LNCAP (cell line): ENCODE measurements around the gene ZBED2.

Experiments used
- TF ChIP-seq, protein P1 (sequence below): fragments of 450-650 bp; IDR thresholded peaks from 2 replicates; pipeline ENCODE4 v1.5.1; 2017; ENCODE audit warnings: mild to moderate bottlenecking

ZBED2 gene

DNA sequence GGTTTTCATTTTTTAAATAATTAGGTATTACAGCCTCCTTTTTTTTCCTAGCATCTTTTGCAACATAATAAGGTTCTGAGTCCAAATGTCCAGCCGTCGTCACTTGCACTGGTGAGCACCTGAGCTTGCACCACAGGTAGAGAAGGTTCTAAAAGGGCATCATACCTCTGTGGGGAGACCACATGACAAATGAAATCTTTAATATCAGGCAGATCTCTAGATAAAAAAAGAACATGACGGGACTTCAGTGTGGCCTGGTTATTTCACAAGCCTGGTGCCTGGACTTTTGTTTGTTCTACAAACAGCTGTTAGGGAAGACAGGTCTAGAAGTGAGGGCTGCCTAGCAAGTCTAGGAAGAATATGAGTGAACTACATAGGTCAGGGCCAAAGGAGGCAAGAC, 3.6 kb downstream of the ZBED2 start:
- TF ChIP-seq, protein P1, sequence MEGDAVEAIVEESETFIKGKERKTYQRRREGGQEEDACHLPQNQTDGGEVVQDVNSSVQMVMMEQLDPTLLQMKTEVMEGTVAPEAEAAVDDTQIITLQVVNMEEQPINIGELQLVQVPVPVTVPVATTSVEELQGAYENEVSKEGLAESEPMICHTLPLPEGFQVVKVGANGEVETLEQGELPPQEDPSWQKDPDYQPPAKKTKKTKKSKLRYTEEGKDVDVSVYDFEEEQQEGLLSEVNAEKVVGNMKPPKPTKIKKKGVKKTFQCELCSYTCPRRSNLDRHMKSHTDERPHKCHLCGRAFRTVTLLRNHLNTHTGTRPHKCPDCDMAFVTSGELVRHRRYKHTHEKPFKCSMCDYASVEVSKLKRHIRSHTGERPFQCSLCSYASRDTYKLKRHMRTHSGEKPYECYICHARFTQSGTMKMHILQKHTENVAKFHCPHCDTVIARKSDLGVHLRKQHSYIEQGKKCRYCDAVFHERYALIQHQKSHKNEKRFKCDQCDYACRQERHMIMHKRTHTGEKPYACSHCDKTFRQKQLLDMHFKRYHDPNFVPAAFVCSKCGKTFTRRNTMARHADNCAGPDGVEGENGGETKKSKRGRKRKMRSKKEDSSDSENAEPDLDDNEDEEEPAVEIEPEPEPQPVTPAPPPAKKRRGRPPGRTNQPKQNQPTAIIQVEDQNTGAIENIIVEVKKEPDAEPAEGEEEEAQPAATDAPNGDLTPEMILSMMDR: no peak

DNA sequence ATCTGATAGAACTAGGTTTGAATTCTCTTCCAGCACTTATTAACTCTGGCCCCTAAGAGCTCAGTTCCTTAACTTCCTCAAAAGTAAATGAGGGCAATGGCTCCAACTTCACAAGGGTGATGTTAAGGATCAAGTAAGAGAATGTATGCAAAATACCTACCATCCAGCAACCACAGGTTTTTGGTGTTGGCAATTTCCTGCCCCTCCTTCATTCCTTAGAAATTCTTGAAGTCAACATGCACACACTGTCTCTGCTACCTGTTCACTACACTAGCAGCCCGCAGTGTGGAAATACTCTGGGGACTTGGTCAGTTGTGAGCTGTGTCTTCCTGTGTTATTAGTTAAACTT, 5.0 kb downstream of the ZBED2 start:
- TF ChIP-seq, protein P1: no peak

DNA sequence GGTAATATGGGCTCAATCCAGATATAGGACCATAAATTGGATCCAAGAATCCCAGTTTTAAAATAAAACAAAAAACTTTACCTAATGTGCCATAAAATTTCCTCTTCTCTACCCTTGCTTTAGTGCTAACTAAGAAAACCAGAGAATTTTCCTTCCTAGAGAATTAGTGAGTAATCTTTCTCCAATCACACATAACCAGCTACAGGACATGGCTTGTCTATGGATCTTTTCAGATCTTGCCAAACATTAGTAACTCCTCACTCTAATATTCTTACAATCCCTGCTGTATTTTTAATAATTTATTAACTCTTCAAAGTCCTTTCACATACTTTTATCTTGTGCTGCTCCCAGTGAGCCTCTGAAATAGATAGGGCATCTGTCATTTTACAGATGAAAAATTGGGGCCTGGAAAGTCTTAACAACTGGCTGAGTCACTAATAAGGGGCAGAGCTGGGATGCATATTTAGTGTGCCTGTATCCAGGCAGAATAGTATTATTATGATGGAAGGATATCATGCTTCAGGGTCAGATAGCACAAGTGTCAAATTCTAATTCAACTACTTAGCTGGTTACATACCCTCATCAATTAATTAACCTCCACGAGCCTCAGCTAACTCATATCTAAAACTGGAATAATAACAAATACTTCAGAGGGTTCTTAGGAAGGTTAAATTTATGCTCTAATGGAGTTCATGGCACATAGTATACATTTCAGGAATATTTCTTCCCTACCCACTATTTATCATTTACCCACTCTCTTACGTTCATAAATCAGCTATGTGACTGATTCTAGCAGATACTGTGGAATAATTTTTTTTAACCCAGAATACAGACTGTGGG, 5.6 kb downstream of the ZBED2 start:
- TF ChIP-seq, protein P1: no peak

DNA sequence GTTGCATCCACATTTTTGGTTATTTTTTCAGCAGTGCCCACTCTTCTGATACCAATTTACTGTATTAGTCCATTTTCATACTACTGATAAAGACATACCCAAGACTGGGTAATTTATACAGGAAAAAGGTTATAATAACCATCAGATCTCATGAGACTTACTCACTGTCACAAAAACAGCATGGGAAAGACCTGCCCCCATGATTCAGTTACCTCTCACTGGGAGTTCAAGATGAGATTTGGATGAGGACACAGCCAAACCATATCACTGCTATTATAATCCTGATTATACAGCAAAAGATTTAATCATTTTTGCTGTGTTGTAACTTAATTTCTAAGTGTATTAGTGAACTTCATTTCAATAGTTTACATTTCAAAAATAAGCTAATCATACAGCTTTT, 6.6 kb downstream of the ZBED2 start:
- TF ChIP-seq, protein P1: no peak

DNA sequence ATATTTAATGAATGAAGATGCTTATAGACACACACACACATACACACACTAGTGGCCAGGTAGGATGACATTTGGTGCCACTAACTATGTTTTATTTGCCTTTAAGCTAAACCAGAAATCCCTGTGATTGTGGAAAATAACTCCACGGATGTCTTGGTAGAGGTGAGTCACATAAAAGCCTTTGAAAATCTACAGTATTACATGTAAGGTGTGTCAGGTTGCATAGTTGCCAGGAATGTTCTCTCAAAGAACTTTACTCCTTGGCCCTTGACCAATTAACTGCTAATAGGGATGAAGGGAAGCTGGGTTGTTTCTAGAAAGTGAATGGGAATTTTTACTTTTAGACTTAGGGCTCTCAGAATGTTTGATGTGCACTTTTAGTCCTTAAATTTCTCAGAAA, 9.9 kb downstream of the ZBED2 start:
- TF ChIP-seq, protein P1: no peak

DNA sequence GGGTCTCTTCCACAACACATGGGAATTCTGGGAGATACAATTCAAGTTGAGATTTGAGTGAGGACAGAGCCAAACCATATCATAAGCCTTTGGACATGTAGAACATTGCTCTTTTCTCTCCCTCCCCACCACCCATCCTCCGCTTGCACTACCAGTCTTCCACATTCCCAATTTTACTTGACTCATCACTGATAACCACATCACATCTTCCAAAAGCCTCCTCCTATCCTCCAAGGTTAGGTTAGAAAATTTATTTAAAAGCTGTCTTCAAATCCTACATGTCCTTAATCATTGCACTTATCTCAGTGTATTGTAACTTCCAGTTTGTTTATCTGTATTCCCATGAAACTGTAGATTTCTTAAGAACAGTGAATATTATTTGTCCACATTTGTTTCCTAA, 10.4 kb downstream of the ZBED2 start:
- TF ChIP-seq, protein P1: no peak

DNA sequence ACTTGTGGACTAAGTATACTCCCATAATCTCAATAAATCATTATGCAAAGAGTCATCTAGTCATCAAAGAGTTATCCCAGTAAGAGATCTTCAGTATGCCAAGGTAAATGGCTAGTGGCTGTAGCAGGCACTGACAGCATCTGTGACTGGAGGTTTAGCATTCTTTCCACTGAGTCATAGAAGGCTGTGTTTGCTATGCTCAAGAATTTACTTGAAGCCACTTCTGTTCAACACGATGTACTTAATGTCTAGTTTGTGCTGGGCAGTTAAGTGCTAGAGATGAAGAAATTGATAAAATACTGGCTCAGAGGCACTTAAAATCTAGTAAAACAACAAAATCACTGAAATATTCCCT, 13.0 kb downstream of the ZBED2 start:
- TF ChIP-seq, protein P1: no peak
